Measurements from ENCODE around the gene KLHL8. TPM values are rescaled to one million over a fixed set of nuclear protein-coding genes. Genes with fewer than 3 reads are reported as not detected.

Gene KLHL8
- total RNA-seq, 2 donors from 2014 or later, result 9.7 to 10.9 TPM

DNA sequence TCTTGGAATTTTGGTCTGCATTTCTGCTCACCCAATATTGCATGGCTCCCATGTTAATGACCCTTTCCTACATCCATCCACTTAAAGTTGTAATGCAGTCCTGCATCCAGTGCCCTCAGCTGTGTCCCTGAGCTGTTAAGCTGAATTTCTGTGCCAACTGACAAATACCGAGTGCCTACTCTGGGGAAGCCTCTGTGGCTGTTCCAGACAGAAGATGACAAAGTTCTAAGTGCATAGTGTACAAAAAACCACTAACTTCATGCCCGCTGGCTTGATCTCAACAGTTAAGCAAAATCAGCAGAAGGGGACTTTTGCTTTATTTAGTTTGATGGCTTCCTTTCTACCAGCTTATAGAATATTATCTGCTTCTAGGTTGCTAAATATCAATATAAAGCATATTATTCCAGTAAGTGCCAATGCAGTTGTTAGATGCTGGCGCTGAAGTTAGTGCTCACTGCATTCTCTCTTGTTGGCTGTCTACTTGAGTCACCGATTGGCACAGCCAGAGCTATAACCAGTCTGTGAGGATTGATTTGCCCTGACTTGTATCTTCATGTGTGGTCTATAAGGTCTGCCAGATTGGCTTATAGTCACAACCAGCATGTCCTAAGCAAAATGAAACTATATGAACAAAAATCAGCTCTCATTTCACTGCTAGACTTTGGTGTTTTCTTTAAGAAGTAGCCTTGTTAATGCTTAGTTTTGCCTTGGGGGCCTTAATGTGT is 98.9 kb downstream of the KLHL8 start:
- Mint-ChIP-seq H3K4me3 (no peak overlapping the region), H3K9me3 (no peaks in the 10 kb centered on the region), H3K4me1 (ENCODE audit: low read depth) (peaks cover 34% of the 10 kb centered on the region), H3K27ac (peak overlapping the region; percentile 54), H3K27me3 (ENCODE audit: low read depth) (no peaks in the 10 kb centered on the region), H3K36me3 (ENCODE audit: insufficient read depth in 2 of 2) (peaks cover 4 to 21% of the 10 kb centered on the region in 2 donors)
- ATAC-seq (replicated peaks in 1 of 2) (no peak), DNase-seq (no peak)

DNA sequence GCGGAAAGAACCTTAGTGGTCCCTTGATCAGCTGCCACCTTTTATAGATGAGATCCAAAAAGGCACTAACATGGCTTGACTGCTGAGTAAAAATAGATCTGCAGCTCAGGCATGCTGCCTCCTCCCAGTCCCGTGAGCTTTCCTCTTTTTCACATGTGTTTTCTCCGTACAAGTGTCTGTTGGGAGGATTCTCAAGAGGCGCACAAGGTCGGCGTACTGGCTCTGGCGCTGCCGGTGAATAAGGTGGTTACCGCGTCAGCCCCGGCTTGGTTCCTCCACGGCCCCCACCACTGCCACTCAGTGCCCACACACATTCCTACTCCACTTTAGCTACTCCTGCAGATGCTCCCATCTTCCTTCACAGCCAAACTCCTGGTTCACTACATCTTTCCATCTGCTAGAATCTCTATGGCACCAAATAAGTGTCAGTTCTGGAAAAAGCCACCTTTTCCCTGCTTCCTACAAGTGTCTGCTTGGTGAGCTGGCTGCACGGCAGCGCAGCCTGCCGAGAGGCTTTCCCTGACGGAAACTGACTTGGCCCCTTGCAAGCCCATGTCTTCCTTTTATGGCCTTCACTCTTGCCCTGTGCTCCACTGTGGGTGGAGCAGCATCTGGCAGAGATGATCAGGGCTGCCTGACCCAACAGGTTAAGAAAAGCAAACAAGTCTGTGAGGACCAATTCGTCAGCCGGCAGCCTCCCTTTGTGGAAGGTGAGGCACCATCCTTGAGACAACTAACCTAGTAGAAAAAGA is 99.8 kb downstream of the KLHL8 start:
- H3K27ac Mint-ChIP-seq, result peak overlapping the region; percentile 41
- ATAC-seq (replicated peaks in 1 of 2) (no peak), DNase-seq (no peak)
- H3K9me3 Mint-ChIP-seq, result no peaks in the 10 kb centered on the region
- H3K27me3 Mint-ChIP-seq (ENCODE audit: low read depth), result no peaks in the 10 kb centered on the region
- peaks cover 30% of the 10 kb centered on the region for H3K4me1 Mint-ChIP-seq (ENCODE audit: low read depth)
- peaks cover 4 to 23% of the 10 kb centered on the region in 2 donors for H3K36me3 Mint-ChIP-seq (ENCODE audit: insufficient read depth in 2 of 2)
- H3K4me3 Mint-ChIP-seq, result no peak overlapping the region

DNA sequence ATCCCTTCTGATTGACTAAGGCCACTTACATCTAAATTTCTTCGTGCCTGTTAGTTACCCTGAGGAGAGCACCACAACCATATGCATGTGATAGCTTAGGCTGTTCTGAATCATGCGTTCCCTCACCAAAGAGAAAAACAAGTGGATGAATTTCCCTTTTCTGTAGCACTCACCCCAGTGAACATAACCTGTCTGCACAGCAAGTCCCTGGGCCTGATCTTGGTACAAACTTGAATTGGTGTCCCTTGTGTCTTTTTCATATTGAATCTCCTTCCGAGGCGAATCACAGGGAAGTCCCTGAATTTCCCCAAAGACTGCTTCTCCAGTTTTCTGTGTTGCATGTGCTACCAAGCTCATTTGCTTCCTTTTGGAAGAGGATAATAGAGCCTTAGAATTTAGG is 100.4 kb downstream of the KLHL8 start:
- DNase-seq (no peak), ATAC-seq (replicated peaks in 1 of 2) (peak; percentile 68 to 82)
- Mint-ChIP-seq H3K36me3 (ENCODE audit: insufficient read depth in 2 of 2) (peaks cover 6 to 23% of the 10 kb centered on the region in 2 donors), H3K27me3 (ENCODE audit: low read depth) (no peaks in the 10 kb centered on the region), H3K9me3 (no peaks in the 10 kb centered on the region), H3K27ac (no peak overlapping the region), H3K4me1 (ENCODE audit: low read depth) (peaks cover 30% of the 10 kb centered on the region), H3K4me3 (no peak overlapping the region)

DNA sequence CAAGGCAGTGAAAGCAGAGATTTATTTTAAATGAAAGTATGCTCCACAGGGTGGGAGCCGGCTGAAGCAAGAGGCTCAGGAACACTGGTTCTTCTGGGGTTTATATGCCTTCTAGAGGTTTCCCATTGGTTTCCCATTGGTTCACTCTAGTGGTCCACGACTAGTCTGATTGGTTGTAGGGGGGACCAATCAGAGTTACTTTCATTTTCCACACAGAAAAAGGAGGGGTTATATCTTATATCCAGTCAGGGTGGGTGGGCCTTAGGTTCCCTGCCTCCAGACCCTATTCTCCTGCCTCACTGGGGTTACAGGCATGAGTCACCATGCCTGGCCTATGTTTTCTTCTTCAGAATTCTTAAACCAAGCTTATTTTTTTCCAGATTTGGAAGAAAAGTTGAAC is 101.6 kb downstream of the KLHL8 start:
- Mint-ChIP-seq H3K27me3 (ENCODE audit: low read depth) (no peaks in the 10 kb centered on the region), H3K36me3 (ENCODE audit: insufficient read depth in 2 of 2) (peaks cover 6 to 24% of the 10 kb centered on the region in 2 donors), H3K27ac (no peak overlapping the region), H3K4me1 (ENCODE audit: low read depth) (peaks cover 30% of the 10 kb centered on the region), H3K4me3 (no peak overlapping the region), H3K9me3 (no peaks in the 10 kb centered on the region)
- DNase-seq, result no peak
- peak; percentile 31 to 45 for ATAC-seq (replicated peaks in 1 of 2)

DNA sequence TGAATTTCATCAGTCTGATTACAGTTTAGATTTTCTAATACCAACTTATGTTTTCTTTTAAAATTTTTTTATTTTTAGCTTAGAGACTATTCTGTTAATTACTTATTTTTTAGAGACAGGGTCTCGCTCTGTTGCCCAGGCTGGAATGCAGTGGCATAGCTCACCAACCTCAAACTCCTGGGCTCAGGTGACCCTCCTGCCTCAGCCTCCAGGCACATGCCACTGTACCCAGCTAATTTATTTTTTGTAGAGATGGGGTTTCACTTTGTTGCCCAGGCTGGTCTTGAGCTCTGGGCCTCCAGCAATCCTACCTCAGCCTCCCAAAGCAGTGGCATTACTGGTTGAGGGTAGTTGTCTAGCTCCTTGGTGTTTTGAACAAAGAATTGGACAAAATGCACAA is 102.0 kb downstream of the KLHL8 start:
- Mint-ChIP-seq H3K4me1 (ENCODE audit: low read depth) (peaks cover 30% of the 10 kb centered on the region), H3K27me3 (ENCODE audit: low read depth) (no peaks in the 10 kb centered on the region), H3K4me3 (no peak overlapping the region), H3K27ac (no peak overlapping the region), H3K36me3 (ENCODE audit: insufficient read depth in 2 of 2) (peaks cover 6 to 22% of the 10 kb centered on the region in 2 donors), H3K9me3 (no peaks in the 10 kb centered on the region)
- DNase-seq (no peak), ATAC-seq (replicated peaks in 1 of 2) (no peak)

DNA sequence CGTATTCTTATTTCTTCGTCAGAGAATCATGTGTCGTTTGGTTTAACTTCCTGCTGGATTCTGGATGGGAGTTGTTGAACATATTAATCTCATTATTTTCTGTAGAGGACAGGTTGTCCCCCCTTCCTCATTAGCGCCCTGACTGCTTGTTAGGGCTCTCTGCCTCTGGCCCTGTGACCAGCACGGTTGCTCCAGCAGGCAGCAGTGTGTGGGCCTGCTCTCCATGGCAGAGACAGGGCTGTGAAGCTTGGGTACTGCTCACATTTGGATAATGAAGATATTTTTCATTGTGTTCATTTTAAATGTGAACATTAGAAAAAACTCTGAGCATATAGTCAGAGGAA is 102.7 kb downstream of the KLHL8 start:
- ATAC-seq (replicated peaks in 1 of 2) (no peak), DNase-seq (no peak)
- no peak overlapping the region for H3K4me3 Mint-ChIP-seq
- H3K27ac Mint-ChIP-seq, result no peak overlapping the region
- no peaks in the 10 kb centered on the region for H3K27me3 Mint-ChIP-seq (ENCODE audit: low read depth)
- H3K9me3 Mint-ChIP-seq, result no peaks in the 10 kb centered on the region
- peaks cover 30% of the 10 kb centered on the region for H3K4me1 Mint-ChIP-seq (ENCODE audit: low read depth)
- H3K36me3 Mint-ChIP-seq (ENCODE audit: insufficient read depth in 2 of 2), result peaks cover 6 to 21% of the 10 kb centered on the region in 2 donors

DNA sequence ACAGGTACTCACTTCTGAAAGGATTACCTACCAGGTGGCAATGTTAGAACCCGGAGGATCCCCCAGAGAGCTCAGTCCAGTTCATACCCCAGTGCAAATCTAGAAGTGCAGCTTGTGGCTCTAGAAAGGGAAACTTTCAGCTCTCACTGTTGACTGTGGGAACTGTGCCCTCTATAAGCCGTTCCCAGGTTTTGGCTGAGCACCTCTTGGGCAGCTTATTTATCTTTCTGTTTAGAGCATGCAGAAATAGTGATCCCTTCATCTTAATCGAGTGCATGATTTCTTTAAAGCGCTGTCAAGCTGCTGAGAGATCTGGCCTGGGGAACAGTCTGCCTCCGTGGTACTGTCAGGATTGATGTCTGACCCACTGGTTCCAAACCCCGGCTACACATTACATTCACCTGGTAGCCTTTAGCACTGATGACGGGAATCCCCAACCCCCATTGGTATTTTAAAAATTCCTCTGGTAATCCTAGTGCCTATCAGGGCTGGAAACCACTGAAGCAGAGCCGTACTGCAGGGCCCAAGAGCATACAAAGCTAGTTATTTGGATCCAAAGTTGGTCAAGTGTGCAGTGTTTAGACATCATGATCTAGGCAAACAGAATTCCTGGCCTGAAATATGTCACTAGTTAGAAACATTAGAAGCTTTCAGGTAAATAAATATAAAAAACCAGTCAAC is 103.2 kb downstream of the KLHL8 start:
- Mint-ChIP-seq H3K36me3 (ENCODE audit: insufficient read depth in 2 of 2) (peaks cover 6 to 26% of the 10 kb centered on the region in 2 donors), H3K4me3 (no peak overlapping the region)

DNA sequence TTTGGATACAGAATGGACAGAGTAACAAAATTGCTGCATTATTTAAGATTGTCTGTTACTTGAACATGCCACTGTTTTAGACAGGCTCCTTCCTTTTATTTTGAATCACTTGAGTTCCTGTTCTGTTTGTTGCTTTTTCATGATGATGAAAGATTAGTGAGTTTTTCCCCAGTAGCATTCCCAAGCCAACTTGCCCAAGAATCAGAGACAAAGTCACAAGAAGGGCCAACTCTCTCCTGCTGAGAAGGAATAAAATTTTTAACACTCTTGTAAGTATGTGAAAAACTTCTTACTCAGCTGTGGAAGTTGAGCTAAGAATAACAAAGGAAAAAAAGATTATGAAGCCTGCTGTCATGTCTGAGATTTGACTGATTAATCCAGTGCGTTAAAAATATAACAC is 104.2 kb downstream of the KLHL8 start:
- Mint-ChIP-seq H3K4me1 (ENCODE audit: low read depth) (peaks cover 30% of the 10 kb centered on the region), H3K36me3 (ENCODE audit: insufficient read depth in 2 of 2) (peaks cover 6 to 28% of the 10 kb centered on the region in 2 donors), H3K9me3 (no peaks in the 10 kb centered on the region), H3K27ac (no peak overlapping the region), H3K27me3 (ENCODE audit: low read depth) (no peaks in the 10 kb centered on the region), H3K4me3 (no peak overlapping the region)
- DNase-seq, result no peak
- ATAC-seq (replicated peaks in 1 of 2), result no peak

More for the DNA sequence above, 103.2 kb downstream of the KLHL8 start:
- H3K4me1 Mint-ChIP-seq (ENCODE audit: low read depth), result peaks cover 30% of the 10 kb centered on the region
- ATAC-seq (replicated peaks in 1 of 2) (no peak), DNase-seq (no peak)
- no peaks in the 10 kb centered on the region for H3K9me3 Mint-ChIP-seq
- no peak overlapping the region for H3K27ac Mint-ChIP-seq
- no peaks in the 10 kb centered on the region for H3K27me3 Mint-ChIP-seq (ENCODE audit: low read depth)

DNA sequence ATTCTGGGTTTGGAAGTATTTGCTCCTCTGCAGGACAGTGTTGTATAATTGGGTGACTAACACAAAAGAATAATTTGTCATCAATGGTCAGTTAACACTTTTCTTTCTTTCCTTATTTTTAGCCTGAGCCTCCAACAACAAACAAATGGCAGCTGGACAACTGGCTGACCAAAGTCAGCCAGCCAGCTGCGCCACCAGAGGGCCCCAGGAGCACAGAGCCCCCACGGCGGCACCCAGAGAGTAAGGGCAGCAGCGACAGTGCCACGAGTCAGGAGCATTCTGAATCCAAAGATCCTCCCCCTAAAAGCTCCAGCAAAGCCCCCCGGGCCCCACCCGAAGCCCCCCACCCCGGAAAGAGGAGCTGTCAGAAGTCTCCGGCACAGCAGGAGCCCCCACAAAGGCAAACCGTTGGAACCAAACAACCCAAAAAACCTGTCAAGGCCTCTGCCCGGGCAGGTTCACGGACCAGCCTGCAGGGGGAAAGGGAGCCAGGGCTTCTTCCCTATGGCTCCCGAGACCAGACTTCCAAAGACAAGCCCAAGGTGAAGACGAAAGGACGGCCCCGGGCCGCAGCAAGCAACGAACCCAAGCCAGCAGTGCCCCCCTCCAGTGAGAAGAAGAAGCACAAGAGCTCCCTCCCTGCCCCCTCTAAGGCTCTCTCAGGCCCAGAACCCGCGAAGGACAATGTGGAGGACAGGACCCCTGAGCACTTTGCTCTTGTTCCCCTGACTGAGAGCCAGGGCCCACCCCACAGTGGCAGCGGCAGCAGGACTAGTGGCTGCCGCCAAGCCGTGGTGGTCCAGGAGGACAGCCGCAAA is 106.0 kb downstream of the KLHL8 start:
- DNase-seq (no peak), ATAC-seq (replicated peaks in 1 of 2) (no peak)
- Mint-ChIP-seq H3K9me3 (no peaks in the 10 kb centered on the region), H3K27me3 (ENCODE audit: low read depth) (no peaks in the 10 kb centered on the region), H3K4me3 (no peak overlapping the region), H3K4me1 (ENCODE audit: low read depth) (peaks cover 15% of the 10 kb centered on the region), H3K36me3 (ENCODE audit: insufficient read depth in 2 of 2) (peaks cover 5 to 25% of the 10 kb centered on the region in 2 donors), H3K27ac (peak overlapping the region; percentile 12)

DNA sequence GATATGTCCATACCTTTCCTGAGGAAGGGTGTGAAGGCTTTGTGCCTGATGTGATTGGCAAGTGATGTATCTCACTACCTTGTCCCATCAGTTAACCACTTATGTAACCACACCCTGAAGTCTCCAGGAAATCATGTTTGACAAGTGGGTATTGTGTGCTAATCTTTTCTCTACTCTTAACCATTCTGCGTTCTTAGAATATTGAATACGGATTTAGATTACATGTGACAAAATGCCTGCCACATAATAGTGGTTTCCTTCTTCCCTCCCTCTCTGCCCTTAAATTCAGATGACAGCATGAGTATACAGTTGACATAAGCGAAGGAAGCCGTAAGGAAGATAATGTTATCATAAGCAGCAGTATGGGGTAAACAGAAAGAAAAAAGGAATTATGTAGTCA is 108.4 kb downstream of the KLHL8 start:
- DNase-seq (no peak), ATAC-seq (replicated peaks in 1 of 2) (no peak)
- Mint-ChIP-seq H3K4me1 (ENCODE audit: low read depth) (peaks cover 12% of the 10 kb centered on the region), H3K4me3 (no peak overlapping the region), H3K36me3 (ENCODE audit: insufficient read depth in 2 of 2) (peaks cover 7 to 29% of the 10 kb centered on the region in 2 donors), H3K27me3 (ENCODE audit: low read depth) (no peaks in the 10 kb centered on the region), H3K27ac (no peak overlapping the region), H3K9me3 (no peaks in the 10 kb centered on the region)
